Stimulated activated CD8-positive, alpha-beta memory T cell treated with anti-CD3 and anti-CD28 coated beads, Interleukin-4, amount 100 ng/mL, for 4 hours (primary cell): ENCODE data around the gene LGALS8.
A peak's percentile ranks its signal among the peaks of the same experiment; 100 is the strongest.

Experiments used
- DNase-seq, 2 donors: peaks; one replicate each; pipeline ENCODE4 v3.0.0-alpha.2; 2020; ENCODE audit warnings: low read depth in 2 of 2, low spot score in 1 of 2

LGALS8 gene

GRCh38 chr1:236509203-236509602, 14.6 kb upstream of the LGALS8 start:
- no peak for DNase-seq

DNA sequence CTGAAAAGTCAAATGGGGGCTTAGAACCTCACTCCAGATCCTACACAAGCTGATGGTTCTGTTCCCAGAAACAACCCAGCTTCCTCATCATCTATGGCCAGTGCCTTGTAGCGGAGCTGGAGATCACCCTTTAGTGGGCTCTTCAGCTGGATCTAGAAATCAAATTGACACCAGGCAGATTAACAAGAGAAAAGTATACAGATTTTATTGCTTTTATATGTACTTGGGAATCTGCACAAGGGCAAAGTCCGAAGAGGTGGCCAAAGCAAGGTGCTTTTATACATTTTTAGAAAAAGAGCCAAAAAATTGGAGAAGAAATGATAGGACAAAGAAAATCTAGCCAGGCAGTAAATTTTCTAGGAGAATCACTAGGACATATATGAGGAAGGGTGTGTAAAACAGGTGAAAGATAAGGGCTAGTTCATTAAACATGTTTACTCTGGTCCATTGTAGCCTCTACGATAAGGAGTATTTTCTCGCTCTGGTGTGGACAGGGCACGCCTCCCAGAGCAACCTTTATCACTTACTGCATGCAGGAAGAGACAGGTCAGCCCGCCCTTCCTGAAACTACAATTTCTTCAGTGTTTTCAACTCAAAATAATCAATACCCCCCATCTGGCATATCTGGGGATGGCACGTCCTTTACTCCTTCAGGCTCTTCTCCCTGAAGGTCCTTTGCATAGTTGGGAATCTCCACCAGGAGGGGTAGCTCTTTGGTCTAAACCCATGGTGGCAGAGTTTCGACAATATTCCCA, 14.0 kb upstream of the LGALS8 start:
- no peak for DNase-seq

GRCh38 chr1:236511735-236512418, 11.9 kb upstream of the LGALS8 start:
- no peak for DNase-seq

- no peak for DNase-seq
These were observed 8.9 kb upstream of the LGALS8 start for GRCh38 chr1:236514703-236515442.

- DNase-seq: no peak
These were observed 8.3 kb upstream of the LGALS8 start for GRCh38 chr1:236515443-236515958.

DNA sequence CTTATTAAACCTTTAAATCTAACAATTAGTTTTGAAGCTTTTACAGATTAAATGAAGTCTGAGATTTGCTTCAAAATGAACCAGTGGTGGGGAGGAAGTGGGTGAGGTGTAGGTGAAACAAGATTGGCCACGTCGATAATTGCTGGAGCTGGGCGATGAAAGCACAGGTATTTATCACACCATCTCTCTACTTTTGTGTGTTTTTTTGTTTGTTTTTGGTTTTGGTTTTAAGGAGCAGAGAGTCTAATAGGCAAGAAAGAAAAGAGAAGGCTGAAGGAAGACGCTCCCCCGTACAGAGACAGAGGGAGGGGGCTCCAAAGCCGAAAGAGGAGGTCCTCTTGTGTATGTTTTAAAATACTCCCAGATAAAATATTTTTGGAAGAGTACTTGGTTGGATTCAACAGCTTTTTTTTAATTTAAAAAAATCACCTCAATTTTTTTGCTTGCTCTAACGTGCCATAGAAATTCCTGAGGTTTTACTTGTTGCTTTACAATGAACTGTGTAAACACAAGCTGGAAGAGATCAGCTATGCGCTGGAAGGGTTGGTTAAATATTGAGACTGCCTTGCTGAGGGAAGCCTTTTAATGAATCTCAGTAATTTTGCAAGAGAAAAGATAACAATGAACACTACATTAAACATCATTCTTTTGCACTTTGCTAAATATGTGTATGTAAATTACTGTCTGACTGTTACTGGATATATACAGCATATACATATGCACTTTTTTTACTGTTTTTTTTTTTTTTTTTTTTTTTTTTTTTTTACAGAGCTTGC, 6.7 kb upstream of the LGALS8 start:
- no peak for DNase-seq

- no peak for DNase-seq
These were observed 5.5 kb upstream of the LGALS8 start for GRCh38 chr1:236518322-236518721.

DNA sequence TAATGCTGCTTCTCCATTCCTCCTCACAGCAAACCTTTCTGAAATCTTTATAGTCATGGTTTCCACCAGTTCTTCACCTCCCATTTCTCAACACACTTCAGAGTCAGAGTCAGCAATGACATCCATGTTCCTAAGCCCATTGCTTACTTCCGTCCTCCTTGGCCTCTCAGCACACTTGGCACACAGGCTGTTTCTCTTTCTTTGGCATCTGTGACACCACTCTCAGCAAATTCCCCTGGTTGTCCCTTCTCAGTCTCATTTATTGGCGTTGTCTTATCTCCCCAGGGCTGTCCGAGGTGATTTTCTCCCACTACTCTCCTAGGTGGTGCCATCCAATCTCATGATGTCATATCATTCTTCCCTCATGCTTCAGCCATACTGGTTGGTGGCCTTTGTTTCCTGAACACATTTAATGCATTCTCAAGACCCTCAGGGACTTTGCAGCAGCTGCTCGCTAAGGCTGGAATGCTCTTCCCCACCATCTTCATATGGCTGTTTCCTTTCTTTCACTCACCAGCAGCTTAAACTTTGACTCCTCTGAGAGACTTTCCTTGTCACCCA, 3.3 kb upstream of the LGALS8 start:
- no peak for DNase-seq

GRCh38 chr1:236522937-236523703, 662 bp upstream of the LGALS8 start:
- DNase-seq: no peak

- DNase-seq: peak in 1 of 2 donors; percentile 28
These were observed 536 bp downstream of the LGALS8 start for GRCh38 chr1:236524142-236524894.

- DNase-seq: no peak
These were observed 1.1 kb downstream of the LGALS8 start for GRCh38 chr1:236524895-236525184.

GRCh38 chr1:236526079-236526478, 2.3 kb downstream of the LGALS8 start:
- no peak for DNase-seq

GRCh38 chr1:236530286-236530685, 6.5 kb downstream of the LGALS8 start:
- no peak for DNase-seq

DNA sequence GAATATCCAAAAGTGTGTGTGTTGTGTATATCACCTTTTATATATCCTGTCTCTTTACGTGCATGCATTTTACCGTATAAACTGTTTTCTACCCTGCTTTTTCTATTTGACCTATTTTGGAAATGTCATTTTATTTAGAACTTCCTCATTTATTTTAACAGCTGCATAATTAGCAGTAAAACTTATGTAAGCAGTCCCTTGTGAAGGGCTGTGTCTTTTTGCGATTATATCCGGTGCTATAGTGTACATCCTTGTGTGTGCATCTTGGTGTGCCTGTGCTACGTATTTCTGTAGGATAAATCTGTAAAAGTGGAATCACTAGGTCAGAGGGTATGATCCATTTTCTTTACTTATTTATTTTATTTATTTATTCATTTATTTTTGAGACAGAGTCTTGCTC, 7.2 kb downstream of the LGALS8 start:
- no peak for DNase-seq

DNA sequence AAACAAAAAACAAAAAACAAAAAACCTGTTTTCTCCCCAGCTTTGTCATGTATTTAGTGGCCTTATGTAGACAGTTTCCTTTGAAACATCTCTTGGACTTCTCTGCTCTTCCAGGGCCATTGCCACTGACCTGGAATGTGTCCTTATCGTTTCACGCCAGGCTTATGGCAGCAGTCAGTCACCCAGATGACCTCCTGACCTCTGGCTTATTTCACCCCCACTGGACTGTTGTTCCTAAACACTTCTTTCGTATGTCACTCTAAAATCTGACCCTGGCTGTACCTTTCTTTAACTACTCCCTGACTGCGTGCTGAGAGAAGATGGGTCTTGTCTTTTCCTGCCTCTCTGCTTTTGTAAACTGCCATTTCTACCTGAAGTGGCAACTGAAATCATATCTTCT, 9.1 kb downstream of the LGALS8 start:
- no peak for DNase-seq

DNA sequence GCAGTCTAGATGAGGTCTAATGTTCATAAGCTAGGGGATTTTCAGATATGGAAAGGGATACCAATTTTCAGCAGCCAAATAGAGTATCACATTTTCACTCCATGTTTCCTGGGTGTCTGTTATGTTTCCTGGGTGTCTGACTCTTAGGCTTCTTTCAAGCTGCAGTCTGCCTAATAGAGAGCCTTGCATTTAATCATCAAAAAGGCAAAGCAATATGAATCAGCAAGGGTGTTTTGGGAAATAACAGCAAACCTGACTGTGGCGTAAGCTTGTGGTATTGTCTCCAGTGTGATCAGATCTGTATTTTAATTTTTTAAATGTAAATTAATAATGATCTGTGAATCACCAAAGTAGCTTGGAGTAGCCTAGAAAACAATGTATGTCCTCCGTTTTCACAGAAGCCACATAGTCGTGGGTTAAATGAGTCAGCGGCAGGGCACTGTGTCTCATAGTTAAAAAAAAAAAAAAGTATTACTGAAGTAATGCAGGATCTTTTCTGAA, 10.4 kb downstream of the LGALS8 start:
- peak in 1 of 2 donors; percentile 19 for DNase-seq

DNA sequence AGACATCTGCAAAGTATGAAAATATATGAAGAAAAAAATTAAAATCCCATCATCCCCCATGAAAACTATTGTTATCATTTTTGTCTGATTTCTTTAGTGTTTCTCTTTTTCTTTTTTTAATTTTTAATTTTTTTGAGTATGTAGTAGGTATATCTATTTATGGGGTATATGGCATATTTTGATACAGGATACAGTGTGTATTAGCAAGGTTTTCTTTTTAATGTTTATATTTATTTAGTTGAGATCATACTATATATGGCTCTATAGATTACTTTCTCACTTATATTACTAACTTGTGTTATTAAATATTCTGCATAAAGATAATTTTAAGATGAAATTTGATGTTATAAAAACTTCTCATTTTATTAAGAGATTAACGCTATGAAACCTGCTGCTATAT, 11.4 kb downstream of the LGALS8 start:
- no peak for DNase-seq

DNA sequence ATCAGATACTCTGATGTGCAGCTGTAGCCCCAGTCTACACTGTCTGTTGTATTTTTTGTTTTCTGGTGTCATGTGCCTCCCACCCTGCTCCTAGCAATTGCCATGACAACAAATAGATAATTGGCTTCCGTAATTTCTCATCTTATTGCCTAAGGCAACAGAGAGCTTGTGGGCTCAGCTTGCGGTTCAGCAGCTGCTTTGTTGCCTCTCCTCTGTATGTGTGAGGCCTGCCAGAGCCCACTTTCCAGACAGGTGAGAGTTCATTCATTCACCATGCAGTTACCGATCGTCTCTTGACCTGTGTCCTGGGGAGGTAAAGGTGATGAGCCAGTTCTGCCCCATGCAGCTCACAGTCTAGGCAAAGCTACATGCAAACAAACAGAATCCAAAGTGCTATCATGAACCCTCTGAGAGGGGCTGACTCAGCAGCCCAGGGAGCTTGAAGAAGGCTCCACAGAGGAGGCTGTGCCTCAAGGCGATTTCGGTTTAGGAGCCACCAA, 11.9 kb downstream of the LGALS8 start:
- DNase-seq: no peak

DNA sequence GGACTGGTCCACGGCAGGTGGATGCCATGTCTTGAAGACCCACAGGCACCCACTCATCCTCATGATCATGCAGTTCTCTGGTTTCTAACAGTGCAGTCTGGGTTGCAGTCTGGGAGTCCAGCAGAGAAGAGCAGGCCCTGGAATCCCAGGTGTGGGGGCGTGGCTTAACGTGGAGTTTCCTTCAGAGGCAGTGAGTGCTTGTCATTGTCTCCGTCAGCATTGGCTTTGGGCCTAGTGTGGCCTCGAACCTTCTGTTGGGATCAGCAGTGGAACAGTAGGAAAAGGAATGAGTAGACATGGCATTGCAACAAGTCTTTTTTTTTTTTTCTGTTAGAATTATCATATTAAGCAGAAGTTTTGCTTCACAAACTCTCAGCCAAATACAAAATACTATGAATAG, 12.8 kb downstream of the LGALS8 start:
- DNase-seq: no peak
